ENCODE data around the gene SLC4A3.

SLC4A3 gene

DNA sequence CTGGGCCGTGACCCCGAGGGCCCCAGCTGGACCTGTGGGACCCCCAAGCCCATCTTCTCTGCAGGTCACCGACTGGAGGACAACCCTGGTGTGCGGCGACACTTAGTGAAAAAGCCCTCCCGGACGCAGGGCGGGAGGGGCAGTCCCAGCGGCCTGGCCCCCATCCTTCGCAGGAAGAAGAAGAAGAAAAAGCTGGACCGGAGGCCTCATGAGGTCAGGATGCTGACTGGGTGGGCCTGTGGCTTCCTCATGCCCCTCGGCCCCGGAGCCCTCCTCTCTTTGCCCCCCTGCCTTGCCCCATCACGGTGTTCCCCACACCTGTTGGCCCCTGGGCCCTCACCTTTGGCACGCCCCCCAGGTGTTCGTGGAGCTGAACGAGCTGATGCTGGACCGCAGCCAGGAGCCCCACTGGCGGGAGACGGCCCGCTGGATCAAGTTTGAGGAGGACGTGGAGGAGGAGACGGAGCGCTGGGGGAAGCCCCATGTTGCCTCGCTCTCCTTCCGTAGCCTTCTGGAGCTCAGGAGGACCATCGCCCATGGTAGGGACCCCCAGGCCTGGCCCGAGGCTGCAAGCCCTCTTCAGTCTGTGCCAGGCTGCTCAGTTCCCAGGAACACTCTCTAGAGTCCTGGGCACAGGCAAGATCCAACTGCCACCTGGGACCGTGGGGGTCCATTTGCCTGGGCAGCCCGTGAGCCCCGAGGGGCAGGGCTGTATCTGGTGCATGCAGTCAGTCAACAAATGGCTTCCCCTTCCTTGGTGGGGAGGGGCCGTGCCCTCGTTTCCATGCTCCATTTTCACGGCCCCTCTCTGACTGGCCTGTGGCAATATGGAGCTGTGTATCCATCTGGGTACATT, 4.7 kb downstream of the SLC4A3 start:
- H3K4me3 ChIP-seq (ENCODE audit: low read depth in 1 of 2, low read length in 1 of 2), result no peak overlapping the region
- TF ChIP-seq, protein P1, sequence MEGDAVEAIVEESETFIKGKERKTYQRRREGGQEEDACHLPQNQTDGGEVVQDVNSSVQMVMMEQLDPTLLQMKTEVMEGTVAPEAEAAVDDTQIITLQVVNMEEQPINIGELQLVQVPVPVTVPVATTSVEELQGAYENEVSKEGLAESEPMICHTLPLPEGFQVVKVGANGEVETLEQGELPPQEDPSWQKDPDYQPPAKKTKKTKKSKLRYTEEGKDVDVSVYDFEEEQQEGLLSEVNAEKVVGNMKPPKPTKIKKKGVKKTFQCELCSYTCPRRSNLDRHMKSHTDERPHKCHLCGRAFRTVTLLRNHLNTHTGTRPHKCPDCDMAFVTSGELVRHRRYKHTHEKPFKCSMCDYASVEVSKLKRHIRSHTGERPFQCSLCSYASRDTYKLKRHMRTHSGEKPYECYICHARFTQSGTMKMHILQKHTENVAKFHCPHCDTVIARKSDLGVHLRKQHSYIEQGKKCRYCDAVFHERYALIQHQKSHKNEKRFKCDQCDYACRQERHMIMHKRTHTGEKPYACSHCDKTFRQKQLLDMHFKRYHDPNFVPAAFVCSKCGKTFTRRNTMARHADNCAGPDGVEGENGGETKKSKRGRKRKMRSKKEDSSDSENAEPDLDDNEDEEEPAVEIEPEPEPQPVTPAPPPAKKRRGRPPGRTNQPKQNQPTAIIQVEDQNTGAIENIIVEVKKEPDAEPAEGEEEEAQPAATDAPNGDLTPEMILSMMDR (IDR thresholded peaks at IDR 0.05), result no peak
- peaks cover 40% of the 10 kb centered on the region for H3K27me3 ChIP-seq
- H3K4me1 ChIP-seq (ENCODE audit: control insufficient read depth in 1 of 2, insufficient read depth in 1 of 2, low read depth in 1 of 2, low read length in 1 of 2), result peaks cover 0 to 3% of the 10 kb centered on the region in 2 experiments
- H3K9me3 ChIP-seq, result no peaks in the 10 kb centered on the region
- no peaks in the 10 kb centered on the region for H3K36me3 ChIP-seq
- no peak overlapping the region for H3K27ac ChIP-seq

DNA sequence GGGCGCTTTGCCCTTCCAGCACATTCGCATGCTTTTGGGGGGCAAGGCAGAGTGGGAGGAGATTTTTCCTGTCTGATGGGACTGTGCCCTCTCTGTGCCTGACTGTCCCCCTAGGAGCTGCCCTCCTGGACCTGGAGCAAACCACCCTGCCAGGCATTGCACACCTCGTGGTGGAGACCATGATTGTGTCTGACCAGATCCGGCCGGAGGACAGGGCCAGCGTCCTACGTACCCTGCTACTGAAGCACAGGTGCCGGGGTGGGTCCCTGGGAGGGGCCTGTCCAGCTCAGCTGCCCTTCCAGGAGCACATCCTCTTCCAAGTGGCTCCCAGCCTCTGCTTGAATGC, 5.3 kb downstream of the SLC4A3 start:
- no peaks in the 10 kb centered on the region for H3K36me3 ChIP-seq
- H3K4me1 ChIP-seq (ENCODE audit: control insufficient read depth in 1 of 2, insufficient read depth in 1 of 2, low read depth in 1 of 2, low read length in 1 of 2), result peaks cover 0 to 2% of the 10 kb centered on the region in 2 experiments
- no peak overlapping the region for H3K4me3 ChIP-seq (ENCODE audit: low read depth in 1 of 2, low read length in 1 of 2)
- peaks cover 34% of the 10 kb centered on the region for H3K27me3 ChIP-seq
- no peak overlapping the region for H3K27ac ChIP-seq
- no peaks in the 10 kb centered on the region for H3K9me3 ChIP-seq
- TF ChIP-seq, protein P1 (IDR thresholded peaks at IDR 0.05), result no peak

DNA sequence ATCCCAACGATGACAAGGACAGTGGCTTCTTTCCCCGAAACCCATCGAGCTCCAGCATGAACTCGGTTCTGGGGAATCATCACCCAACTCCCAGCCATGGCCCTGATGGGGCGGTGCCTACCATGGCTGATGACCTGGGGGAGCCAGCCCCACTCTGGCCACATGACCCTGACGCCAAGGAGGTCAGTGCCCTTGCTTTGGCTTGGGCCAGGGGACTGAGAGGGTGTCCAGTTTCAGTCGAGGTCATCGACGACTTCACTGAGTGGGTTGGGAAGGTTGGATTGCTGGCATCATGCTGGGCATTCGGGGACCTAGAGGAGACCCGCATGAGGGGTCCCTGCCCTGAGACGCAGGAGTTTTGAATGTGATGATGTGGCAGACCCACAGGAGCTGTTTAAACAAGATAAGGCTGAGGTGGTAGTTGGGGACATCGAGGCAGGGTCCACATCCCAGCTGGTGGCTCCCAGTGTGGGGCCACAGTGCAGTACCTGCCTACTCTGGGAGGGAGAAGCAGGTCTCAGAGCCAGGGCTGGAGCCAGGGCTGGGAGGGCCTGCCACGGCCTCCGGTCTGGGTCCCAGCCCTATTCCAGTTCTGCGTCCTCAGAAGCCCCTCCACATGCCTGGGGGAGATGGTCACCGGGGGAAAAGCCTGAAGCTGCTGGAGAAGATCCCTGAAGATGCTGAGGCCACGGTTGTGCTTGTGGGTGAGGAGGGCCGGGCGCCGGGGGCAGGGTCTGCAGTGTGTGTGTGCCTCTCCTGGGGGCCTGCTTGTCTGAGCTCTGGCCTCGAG, 6.0 kb downstream of the SLC4A3 start:
- Histone ChIP-seq H3K36me3 (no peaks in the 10 kb centered on the region), H3K4me3 (ENCODE audit: low read depth in 1 of 2, low read length in 1 of 2) (no peak overlapping the region), H3K27me3 (peaks cover 29% of the 10 kb centered on the region), H3K4me1 (ENCODE audit: control insufficient read depth in 1 of 2, insufficient read depth in 1 of 2, low read depth in 1 of 2, low read length in 1 of 2) (no peaks in the 10 kb centered on the region), H3K9me3 (no peaks in the 10 kb centered on the region), H3K27ac (no peak overlapping the region)
- TF ChIP-seq, protein P1 (IDR thresholded peaks at IDR 0.05), result no peak

DNA sequence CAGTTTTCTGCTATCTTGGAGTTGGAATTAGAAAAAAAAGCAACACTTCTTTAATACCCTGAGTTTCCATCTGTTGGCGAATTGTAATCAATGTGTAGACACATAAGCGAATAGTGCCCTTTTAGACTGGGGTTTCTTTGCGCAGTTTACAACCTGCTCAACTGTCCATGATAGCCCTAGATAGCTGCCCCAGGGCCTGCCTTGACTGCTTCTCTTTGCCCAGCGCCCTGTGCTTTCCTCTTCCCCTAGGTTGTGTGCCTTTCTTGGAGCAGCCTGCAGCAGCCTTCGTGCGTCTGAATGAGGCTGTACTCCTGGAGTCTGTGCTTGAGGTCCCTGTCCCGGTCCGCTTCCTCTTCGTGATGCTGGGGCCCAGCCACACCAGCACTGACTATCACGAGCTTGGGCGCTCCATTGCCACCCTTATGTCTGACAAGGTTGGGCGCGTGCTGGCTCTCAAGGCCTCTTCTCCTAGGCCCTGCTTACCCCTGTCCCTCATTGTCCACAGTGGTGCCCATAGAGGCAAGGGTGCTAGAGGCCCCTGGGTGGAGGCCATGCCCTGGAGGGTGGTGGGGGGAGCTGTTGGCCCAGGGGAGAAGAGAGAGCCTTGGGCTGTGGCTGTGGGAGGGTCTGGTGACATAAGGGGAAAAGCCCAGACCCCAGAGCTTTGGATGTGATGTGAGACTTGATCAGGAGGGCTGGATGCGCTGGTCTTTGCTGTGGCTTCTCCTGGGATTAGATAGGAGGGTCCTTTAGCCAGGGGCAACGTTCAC, 6.9 kb downstream of the SLC4A3 start:
- no peak overlapping the region for H3K27ac ChIP-seq
- no peaks in the 10 kb centered on the region for H3K36me3 ChIP-seq
- H3K4me3 ChIP-seq (ENCODE audit: low read depth in 1 of 2, low read length in 1 of 2), result no peak overlapping the region
- TF ChIP-seq, protein P1 (IDR thresholded peaks at IDR 0.05), result no peak
- no peaks in the 10 kb centered on the region for H3K4me1 ChIP-seq (ENCODE audit: control insufficient read depth in 1 of 2, insufficient read depth in 1 of 2, low read depth in 1 of 2, low read length in 1 of 2)
- no peaks in the 10 kb centered on the region for H3K9me3 ChIP-seq
- H3K27me3 ChIP-seq, result peaks cover 28% of the 10 kb centered on the region

DNA sequence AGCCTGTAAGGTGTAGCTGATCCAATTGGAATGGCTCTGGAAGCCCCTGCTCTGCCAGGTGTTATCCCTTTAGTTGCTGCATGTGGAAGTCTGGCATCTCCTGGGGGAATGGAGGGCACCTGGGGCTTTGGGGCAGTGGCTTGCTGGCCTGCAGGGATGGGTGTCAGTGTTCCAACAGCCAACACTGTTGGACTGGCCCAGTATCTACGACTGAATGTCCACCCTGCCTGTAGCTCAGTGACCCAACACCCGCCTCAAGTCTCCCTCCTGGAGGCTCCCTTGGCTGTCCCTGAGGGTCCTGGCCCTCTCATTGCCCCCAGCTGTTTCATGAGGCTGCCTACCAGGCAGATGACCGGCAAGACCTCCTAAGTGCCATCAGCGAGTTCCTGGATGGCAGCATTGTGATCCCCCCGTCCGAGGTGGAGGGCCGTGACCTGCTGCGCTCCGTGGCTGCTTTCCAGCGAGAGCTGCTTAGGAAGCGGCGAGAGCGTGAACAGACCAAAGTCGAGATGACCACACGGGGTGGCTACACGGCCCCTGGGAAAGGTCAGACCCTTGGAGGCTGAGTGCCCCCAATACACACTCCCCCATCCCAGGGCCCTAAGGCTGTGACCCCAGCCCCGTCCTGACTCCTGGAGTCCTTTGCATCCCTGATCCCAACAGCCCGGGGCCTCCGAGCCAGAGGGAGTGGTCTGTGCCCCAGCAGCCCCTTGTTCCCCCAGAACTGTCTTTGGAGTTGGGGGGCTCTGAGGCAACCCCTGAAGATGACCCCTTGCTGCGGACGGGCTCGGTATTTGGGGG, 7.7 kb downstream of the SLC4A3 start:
- no peaks in the 10 kb centered on the region for H3K4me1 ChIP-seq (ENCODE audit: control insufficient read depth in 1 of 2, insufficient read depth in 1 of 2, low read depth in 1 of 2, low read length in 1 of 2)
- no peaks in the 10 kb centered on the region for H3K36me3 ChIP-seq
- H3K9me3 ChIP-seq, result no peaks in the 10 kb centered on the region
- TF ChIP-seq, protein P1 (IDR thresholded peaks at IDR 0.05), result no peak
- no peak overlapping the region for H3K27ac ChIP-seq
- no peak overlapping the region for H3K4me3 ChIP-seq (ENCODE audit: low read depth in 1 of 2, low read length in 1 of 2)
- peaks cover 24% of the 10 kb centered on the region for H3K27me3 ChIP-seq

Data from neutrophil (primary cell).